Smooth muscle cell (in vitro differentiated cells): ENCODE data around the gene MEF2C. TPM values are rescaled to one million over a fixed set of nuclear protein-coding genes. Genes with fewer than 3 reads are reported as not detected.

Experiments
- DNase-seq: peaks from one replicate; lab custom pipeline; 2025; ENCODE audit not compliant: unreplicated experiment; lab: John Stamatoyannopoulos, UW
- H2AFZ ChIP-seq: fragments of 200-600 bp; sonication (generic); 2 replicates; pipeline ENCODE4 v1.6.0; 2016; ENCODE audit warnings: antibody characterized with exemption, low read depth, mild to moderate bottlenecking
- H3F3A ChIP-seq: fragments of 200-600 bp; sonication (generic); 2 replicates; pipeline ENCODE4 v1.6.0; 2017; ENCODE audit warnings: antibody characterized with exemption, low read depth
- H3K27ac ChIP-seq: fragments of 200-600 bp; sonication (generic); 2 replicates; pipeline ENCODE4 v1.5.1; 2016; ENCODE audit warnings: low read depth, mild to moderate bottlenecking
- H3K27me3 ChIP-seq: fragments of 200-600 bp; sonication (generic); 2 replicates; pipeline ENCODE4 v1.6.1; 2016; ENCODE audit warnings: low read depth, mild to moderate bottlenecking
- H3K36me3 ChIP-seq: fragments of 200-600 bp; sonication (generic); 2 replicates; pipeline ENCODE4 v1.5.1; 2016; ENCODE audit warnings: low read depth
- H3K4me1 ChIP-seq: fragments of 200-600 bp; sonication (generic); 2 replicates; pipeline ENCODE4 v1.5.1; 2016; ENCODE audit warnings: low read depth
- H3K4me2 ChIP-seq: fragments of 200-600 bp; sonication (generic); 2 replicates; pipeline ENCODE4 v1.6.0; 2016; ENCODE audit warnings: mild to moderate bottlenecking
- H3K4me3 ChIP-seq: fragments of 200-600 bp; sonication (generic); 2 replicates; pipeline ENCODE4 v1.5.1; 2016; ENCODE audit warnings: mild to moderate bottlenecking
- H3K79me2 ChIP-seq: fragments of 200-600 bp; sonication (generic); 2 replicates; pipeline ENCODE4 v1.6.0; 2016; ENCODE audit warnings: low read depth, mild to moderate bottlenecking
- H3K9ac ChIP-seq: fragments of 200-600 bp; sonication (generic); 2 replicates; pipeline ENCODE4 v1.6.0; 2016; ENCODE audit warnings: low read depth
- H3K9me3 ChIP-seq: fragments of 200-600 bp; sonication (generic); replicated peaks from 2 replicates; pipeline ENCODE4 v1.5.1; 2016; ENCODE audit warnings: low read depth
- H4K20me1 ChIP-seq: fragments of 200-600 bp; sonication (generic); 2 replicates; pipeline ENCODE4 v1.6.0; 2016; ENCODE audit warnings: low read depth
- WGBS: methylation state at CpG from one replicate; pipeline ENCODE4 v1.1.7; 2016; ENCODE audit warnings: low lambda C conversion rate; 5-methylcytosine and 5-hydroxymethylcytosine counted together
- polyA plus RNA-seq: library from polyadenylated mRNA; unstranded; fragments of >200 nt; fragmentation: Nextera tagmentation; extraction: Ambion mirVana; gene quantifications from 2 replicates; pipeline ENCODE4 v1.2.1, GENCODE V29; 2016
- total RNA-seq: library from RNA; depleted of rRNA; stranded (reverse); fragments of >200 nt; gene quantifications from 2 replicates; pipeline ENCODE4 v1.2.3, GENCODE V29; 2014
- TF ChIP-seq, protein P1 (sequence below): fragments of 200-600 bp; sonication (generic); IDR thresholded peaks from 2 replicates; pipeline ENCODE4 v1.5.1; 2017; ENCODE audit warnings: borderline replicate concordance, mild to moderate bottlenecking, antibody characterized with exemption; ENCODE audit not compliant: insufficient read depth, poor library complexity, severe bottlenecking

MEF2C gene
- total and polyA plus RNA-seq, 2 experiments from 2014 or later, result 11.4 to 14.0 TPM

DNA sequence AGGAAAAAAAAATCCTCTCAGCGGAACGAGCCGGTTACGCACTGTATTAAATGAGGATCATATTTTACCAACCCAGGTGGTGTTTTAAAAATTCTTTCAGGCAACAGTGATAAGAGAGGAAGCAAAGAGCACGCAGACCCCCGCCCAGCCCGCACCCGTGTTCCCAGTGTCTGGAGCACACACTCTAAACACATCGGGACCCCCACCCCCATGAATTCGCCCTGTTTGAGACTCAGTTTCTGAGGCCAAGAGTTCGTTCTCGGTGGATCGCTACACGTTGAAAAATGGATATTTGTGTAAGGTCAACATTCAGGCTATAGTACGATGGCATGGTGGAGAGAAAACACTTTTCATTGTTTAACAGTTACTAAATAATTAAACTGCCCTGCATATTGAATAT lies 196.3 kb downstream of the MEF2C start:
- no peak overlapping the region for H2AFZ ChIP-seq
- 9% methylated on average over 15 of the region's 15 CpGs for WGBS
- peaks cover 100% of the 10 kb centered on the region for H3K27me3 ChIP-seq
- peaks cover 6% of the 10 kb centered on the region for H3K4me1 ChIP-seq
- no peak overlapping the region for H3K9ac ChIP-seq
- DNase-seq, result no peak
- no peak overlapping the region for H3K4me3 ChIP-seq
- no peaks in the 10 kb centered on the region for H3K79me2 ChIP-seq
- no peak overlapping the region for H3K27ac ChIP-seq
- TF ChIP-seq, protein P1, sequence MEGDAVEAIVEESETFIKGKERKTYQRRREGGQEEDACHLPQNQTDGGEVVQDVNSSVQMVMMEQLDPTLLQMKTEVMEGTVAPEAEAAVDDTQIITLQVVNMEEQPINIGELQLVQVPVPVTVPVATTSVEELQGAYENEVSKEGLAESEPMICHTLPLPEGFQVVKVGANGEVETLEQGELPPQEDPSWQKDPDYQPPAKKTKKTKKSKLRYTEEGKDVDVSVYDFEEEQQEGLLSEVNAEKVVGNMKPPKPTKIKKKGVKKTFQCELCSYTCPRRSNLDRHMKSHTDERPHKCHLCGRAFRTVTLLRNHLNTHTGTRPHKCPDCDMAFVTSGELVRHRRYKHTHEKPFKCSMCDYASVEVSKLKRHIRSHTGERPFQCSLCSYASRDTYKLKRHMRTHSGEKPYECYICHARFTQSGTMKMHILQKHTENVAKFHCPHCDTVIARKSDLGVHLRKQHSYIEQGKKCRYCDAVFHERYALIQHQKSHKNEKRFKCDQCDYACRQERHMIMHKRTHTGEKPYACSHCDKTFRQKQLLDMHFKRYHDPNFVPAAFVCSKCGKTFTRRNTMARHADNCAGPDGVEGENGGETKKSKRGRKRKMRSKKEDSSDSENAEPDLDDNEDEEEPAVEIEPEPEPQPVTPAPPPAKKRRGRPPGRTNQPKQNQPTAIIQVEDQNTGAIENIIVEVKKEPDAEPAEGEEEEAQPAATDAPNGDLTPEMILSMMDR, result no peak
- H4K20me1 ChIP-seq, result no peaks in the 10 kb centered on the region
- H3K36me3 ChIP-seq, result no peaks in the 10 kb centered on the region
- no peaks in the 10 kb centered on the region for H3F3A ChIP-seq
- no peaks in the 10 kb centered on the region for H3K9me3 ChIP-seq
- H3K4me2 ChIP-seq, result no peak overlapping the region

DNA sequence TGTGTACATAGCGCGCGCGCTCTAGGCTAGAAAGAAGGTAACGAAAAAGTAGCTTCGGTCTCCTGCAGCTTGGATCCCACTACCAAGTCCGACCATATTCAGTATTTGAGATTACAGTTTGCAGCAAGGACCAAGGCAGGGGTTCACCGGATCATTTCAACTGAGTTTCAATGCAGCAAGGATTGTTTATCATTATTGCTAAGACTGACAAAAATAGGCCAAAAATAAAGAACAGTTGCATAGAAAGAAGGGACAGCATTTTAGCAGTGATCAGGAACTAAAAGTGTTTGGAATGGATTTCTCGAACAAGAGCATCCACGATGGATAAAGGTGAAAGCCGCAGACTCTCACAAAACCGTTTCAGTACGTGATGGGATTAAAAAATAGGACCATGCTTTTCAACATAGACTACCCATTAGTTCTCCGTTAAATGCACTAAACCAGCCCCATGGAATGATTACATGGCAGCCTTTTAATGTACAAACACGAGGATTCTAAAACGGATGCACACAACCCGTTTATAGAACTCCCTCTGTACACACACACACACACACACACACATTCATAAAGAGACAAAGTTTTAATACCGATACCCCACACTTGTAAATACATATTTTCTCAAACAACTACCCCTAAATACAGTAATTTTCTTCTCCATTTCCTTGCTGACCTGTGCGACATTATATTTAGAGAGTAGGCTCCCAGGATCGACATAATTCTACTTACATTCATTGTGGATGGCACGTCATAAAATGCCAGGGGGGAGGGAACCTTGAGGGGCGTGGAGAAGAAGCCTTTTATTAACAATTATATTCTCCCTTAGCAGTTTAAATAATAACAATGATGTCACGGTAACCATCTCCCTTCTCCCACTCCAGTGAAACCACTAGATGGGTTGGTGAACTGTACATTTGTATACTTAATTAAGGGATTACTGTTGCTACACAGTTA lies 197.1 kb downstream of the MEF2C start:
- no peak overlapping the region for H3K9ac ChIP-seq
- DNase-seq, result no peak
- H4K20me1 ChIP-seq, result no peaks in the 10 kb centered on the region
- H3K36me3 ChIP-seq, result no peaks in the 10 kb centered on the region
- H3K79me2 ChIP-seq, result no peaks in the 10 kb centered on the region
- H3K4me1 ChIP-seq, result peaks cover 6% of the 10 kb centered on the region
- no peak overlapping the region for H3K4me2 ChIP-seq
- TF ChIP-seq, protein P1, result no peak
- peaks cover 100% of the 10 kb centered on the region for H3K27me3 ChIP-seq
- 10% methylated on average over 23 of the region's 23 CpGs for WGBS
- no peaks in the 10 kb centered on the region for H3K9me3 ChIP-seq
- no peaks in the 10 kb centered on the region for H3F3A ChIP-seq
- no peak overlapping the region for H3K27ac ChIP-seq
- no peak overlapping the region for H2AFZ ChIP-seq
- no peak overlapping the region for H3K4me3 ChIP-seq

DNA sequence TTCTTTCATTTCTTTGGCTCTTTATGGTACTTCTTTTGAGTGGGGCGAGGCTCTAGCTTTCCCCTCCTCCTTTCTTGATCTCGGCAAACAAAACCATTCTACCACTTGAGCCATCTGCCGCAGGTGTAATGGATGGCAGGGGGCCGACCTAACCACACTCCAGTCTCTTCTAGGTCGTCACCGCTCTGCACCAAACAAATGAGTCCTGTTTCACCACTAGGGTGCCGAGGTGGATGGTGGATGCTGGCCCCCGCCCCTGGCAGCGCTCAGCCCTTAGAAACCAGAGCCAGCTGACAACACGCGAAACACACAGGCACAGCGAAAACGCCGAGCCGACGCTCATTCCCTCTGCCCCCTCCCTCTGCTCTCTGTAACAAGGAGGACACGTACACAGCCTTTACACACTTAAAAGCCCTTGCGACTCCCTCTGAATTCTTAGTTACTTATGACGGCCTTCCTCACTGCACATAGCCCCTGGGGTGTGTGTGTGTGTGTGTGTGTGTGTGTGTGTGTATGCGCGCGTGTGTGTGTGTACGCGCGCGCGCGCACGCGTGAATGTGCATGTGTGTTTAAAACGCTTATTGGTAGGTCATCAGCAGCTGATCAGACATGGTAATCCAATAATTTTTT lies 199.4 kb downstream of the MEF2C start:
- H3K27ac ChIP-seq, result no peak overlapping the region
- H3K9me3 ChIP-seq, result no peaks in the 10 kb centered on the region
- TF ChIP-seq, protein P1, result peak; percentile 12
- H3K4me2 ChIP-seq, result peak overlapping the region; percentile 55
- no peaks in the 10 kb centered on the region for H3K36me3 ChIP-seq
- no peak overlapping the region for H3K9ac ChIP-seq
- 2% methylated on average over 31 of the region's 31 CpGs for WGBS
- H3K4me3 ChIP-seq, result no peak overlapping the region
- H3F3A ChIP-seq, result no peaks in the 10 kb centered on the region
- no peaks in the 10 kb centered on the region for H4K20me1 ChIP-seq
- H3K79me2 ChIP-seq, result no peaks in the 10 kb centered on the region
- no peak for DNase-seq
- peaks cover 100% of the 10 kb centered on the region for H3K27me3 ChIP-seq
- H3K4me1 ChIP-seq, result peaks cover 4% of the 10 kb centered on the region
- H2AFZ ChIP-seq, result no peak overlapping the region
